Measurements from ENCODE around the gene WDFY4.

Gene WDFY4

GRCh38 chr10:48965460-48965859, 280.8 kb downstream of the WDFY4 start:
- TF ChIP-seq ZFX (IDR thresholded peaks at IDR 0.05) (no peak), CTCF (conservative IDR thresholded peaks at IDR 0.05) (no peak)
- no peak overlapping the region for H3K27ac ChIP-seq

- no peak overlapping the region for H3K27ac ChIP-seq
- TF ChIP-seq ZFX (IDR thresholded peaks at IDR 0.05) (no peak), CTCF (conservative IDR thresholded peaks at IDR 0.05) (no peak)
Measured at GRCh38 chr10:48968036-48968435, 283.4 kb downstream of the WDFY4 start.

- no peak overlapping the region for H3K27ac ChIP-seq
- TF ChIP-seq CTCF (conservative IDR thresholded peaks at IDR 0.05) (no peak), ZFX (IDR thresholded peaks at IDR 0.05) (no peak)
Measured at GRCh38 chr10:48970046-48970445, 285.4 kb downstream of the WDFY4 start.

GRCh38 chr10:48970654-48971053, 286.0 kb downstream of the WDFY4 start:
- H3K27ac ChIP-seq: no peak overlapping the region
- TF ChIP-seq CTCF (conservative IDR thresholded peaks at IDR 0.05): no peak
- TF ChIP-seq ZFX (IDR thresholded peaks at IDR 0.05): no peak

GRCh38 chr10:48973065-48973464, 288.4 kb downstream of the WDFY4 start:
- TF ChIP-seq ZFX (IDR thresholded peaks at IDR 0.05) (no peak), CTCF (conservative IDR thresholded peaks at IDR 0.05) (no peak)
- no peak overlapping the region for H3K27ac ChIP-seq

GRCh38 chr10:48974510-48975156, 290.0 kb downstream of the WDFY4 start:
- no peak overlapping the region for H3K27ac ChIP-seq
- TF ChIP-seq CTCF (conservative IDR thresholded peaks at IDR 0.05) (no peak), ZFX (IDR thresholded peaks at IDR 0.05) (no peak)

GRCh38 chr10:48976196-48976595, 291.5 kb downstream of the WDFY4 start:
- no peak overlapping the region for H3K27ac ChIP-seq
- TF ChIP-seq ZFX (IDR thresholded peaks at IDR 0.05) (no peak), CTCF (conservative IDR thresholded peaks at IDR 0.05) (peak; percentile 57)

Data from C4-2B (cell line).